Measurements from ENCODE around the gene UCKL1.

UCKL1 gene

DNA sequence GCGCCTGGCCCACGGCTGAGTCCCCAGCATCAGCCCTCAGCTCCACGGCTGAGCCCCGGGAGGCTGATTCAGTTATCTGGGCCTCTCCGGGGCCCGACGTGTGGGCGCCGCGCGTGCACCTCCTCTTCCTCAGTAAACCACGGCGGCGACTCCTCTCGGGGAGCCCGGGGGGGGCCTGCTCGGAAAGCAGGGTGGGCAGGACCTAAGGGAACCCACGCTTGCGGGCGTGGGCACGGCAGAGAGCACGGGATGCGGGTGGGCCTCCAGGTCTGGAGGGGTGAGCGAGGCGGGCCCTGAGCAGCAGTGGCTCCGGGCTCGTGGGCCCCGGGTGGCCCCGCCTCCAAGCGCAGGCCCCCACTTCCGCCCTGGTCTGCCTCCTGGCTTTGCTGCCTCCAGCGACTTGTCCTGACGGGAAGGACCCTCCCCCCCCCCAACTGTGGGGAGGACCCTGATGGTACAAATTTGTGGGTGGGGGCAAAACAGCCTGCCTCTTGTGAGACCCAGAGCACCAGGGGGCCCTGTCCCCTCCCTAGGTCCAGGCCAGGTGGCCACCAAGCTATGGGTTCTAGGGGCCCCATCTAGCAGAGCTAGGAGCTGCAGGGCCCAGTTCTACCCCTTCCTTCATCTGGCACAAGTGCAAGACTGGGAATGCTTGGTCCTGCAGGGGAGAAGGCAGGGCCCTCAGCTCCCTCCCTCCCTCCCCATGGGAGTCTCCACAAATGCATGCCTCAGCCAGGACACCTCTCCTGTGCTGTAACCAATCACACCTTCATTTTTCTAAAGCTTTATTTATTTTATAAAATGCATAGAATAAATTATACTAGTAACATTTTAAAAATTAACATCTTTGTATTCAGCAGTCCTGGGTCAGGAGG, 16.9 kb downstream of the UCKL1 start:
- H3K4me1 ChIP-seq (ENCODE audit: control insufficient read depth, insufficient read depth, low read depth, low read length) = peaks cover 24% of the 10 kb centered on the region
- peak overlapping the region; percentile 28 for H4K91ac ChIP-seq (ENCODE audit: low read length)
- no peak overlapping the region for H3K18ac ChIP-seq (ENCODE audit: low read depth in 1 of 2, low read length in 2 of 2)
- no peak overlapping the region for H3K14ac ChIP-seq (ENCODE audit: low read length in 2 of 2)
- no peak overlapping the region for H3K27ac ChIP-seq (ENCODE audit: low read length, poor library complexity, severe bottlenecking)
- no peak overlapping the region for H3K9ac ChIP-seq (ENCODE audit: low read length)
- no peak overlapping the region for H4K8ac ChIP-seq (ENCODE audit: low read length)
- no peak overlapping the region for H2BK120ac ChIP-seq (ENCODE audit: low read depth, low read length)
- H2BK5ac ChIP-seq (ENCODE audit: low read depth, low read length, poor library complexity, severe bottlenecking) = no peak overlapping the region
- H3K4me2 ChIP-seq (ENCODE audit: low read length, poor library complexity, severe bottlenecking) = no peak overlapping the region
- H3K36me3 ChIP-seq (ENCODE audit: control insufficient read depth in 1 of 2, insufficient read depth in 2 of 2, low read depth in 1 of 2, low read length in 2 of 2) = peaks cover 73 to 85% of the 10 kb centered on the region in 2 experiments
- H3K27me3 ChIP-seq (ENCODE audit: control insufficient read depth in 1 of 2, insufficient read depth in 1 of 2, low read length in 2 of 2) = no peaks in the 10 kb centered on the region
- H3K79me1 ChIP-seq (replicated peaks; ENCODE audit: low read length, poor library complexity, severe bottlenecking) = peaks cover 29% of the 10 kb centered on the region
- WGBS = 76% methylated on average over 29 of the region's 33 CpGs
- no peaks in the 10 kb centered on the region for H3K9me3 ChIP-seq (ENCODE audit: control insufficient read depth, low read length)
- no peak overlapping the region for H3K23ac ChIP-seq (ENCODE audit: low read length in 2 of 2)
- no peak overlapping the region for H2AK5ac ChIP-seq (ENCODE audit: low read length, severe bottlenecking)
- no peak overlapping the region for H2AFZ ChIP-seq (ENCODE audit: low read depth, low read length)
- DNase-seq = no peak
- H2BK15ac ChIP-seq (ENCODE audit: low read depth, poor library complexity, severe bottlenecking) = no peak overlapping the region
- no peak overlapping the region for H3K4me3 ChIP-seq (ENCODE audit: insufficient read depth in 1 of 2, low read depth in 1 of 2, low read length in 2 of 2)
- no peak overlapping the region for H2BK12ac ChIP-seq (ENCODE audit: low read length in 2 of 2)
- no peak overlapping the region for H3K4ac ChIP-seq (ENCODE audit: low read depth in 1 of 2, low read length in 2 of 2)

DNA sequence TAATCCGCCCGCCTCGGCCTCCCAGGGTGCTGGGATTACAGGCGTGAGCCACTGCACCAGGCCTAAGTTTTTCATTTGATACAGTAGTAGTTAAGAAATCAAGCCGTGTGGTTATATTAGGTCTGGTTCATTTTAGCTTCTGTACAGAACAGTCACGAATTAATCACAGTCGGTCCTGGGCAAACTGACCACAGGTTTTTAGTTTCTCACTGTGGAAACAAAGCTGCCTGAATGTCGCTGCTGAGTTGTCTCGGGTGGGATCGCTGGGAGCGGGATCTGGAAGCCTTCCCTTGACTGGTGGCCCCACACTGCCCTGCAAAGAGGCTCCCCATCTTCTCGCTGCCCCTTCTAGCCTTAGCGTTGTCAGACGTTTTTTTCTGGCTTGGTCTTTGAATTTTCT, 18.6 kb downstream of the UCKL1 start:
- H3K9me3 ChIP-seq (ENCODE audit: control insufficient read depth, low read length) = no peaks in the 10 kb centered on the region
- H2BK15ac ChIP-seq (ENCODE audit: low read depth, poor library complexity, severe bottlenecking) = no peak overlapping the region
- no peak overlapping the region for H3K4me3 ChIP-seq (ENCODE audit: insufficient read depth in 1 of 2, low read depth in 1 of 2, low read length in 2 of 2)
- H3K23ac ChIP-seq (ENCODE audit: low read length in 2 of 2) = no peak overlapping the region
- 93% methylated on average over 14 of the region's 14 CpGs for WGBS
- no peak overlapping the region for H3K4ac ChIP-seq (ENCODE audit: low read depth in 1 of 2, low read length in 2 of 2)
- no peak overlapping the region for H4K8ac ChIP-seq (ENCODE audit: low read length)
- no peak overlapping the region for H2BK120ac ChIP-seq (ENCODE audit: low read depth, low read length)
- DNase-seq = no peak
- no peak overlapping the region for H4K91ac ChIP-seq (ENCODE audit: low read length)
- no peak overlapping the region for H2BK12ac ChIP-seq (ENCODE audit: low read length in 2 of 2)
- H3K18ac ChIP-seq (ENCODE audit: low read depth in 1 of 2, low read length in 2 of 2) = no peak overlapping the region
- no peak overlapping the region for H2AFZ ChIP-seq (ENCODE audit: low read depth, low read length)
- H3K4me2 ChIP-seq (ENCODE audit: low read length, poor library complexity, severe bottlenecking) = no peak overlapping the region
- peaks cover 69 to 84% of the 10 kb centered on the region in 2 experiments for H3K36me3 ChIP-seq (ENCODE audit: control insufficient read depth in 1 of 2, insufficient read depth in 2 of 2, low read depth in 1 of 2, low read length in 2 of 2)
- no peak overlapping the region for H3K27ac ChIP-seq (ENCODE audit: low read length, poor library complexity, severe bottlenecking)
- H3K27me3 ChIP-seq (ENCODE audit: control insufficient read depth in 1 of 2, insufficient read depth in 1 of 2, low read length in 2 of 2) = no peaks in the 10 kb centered on the region
- H2BK5ac ChIP-seq (ENCODE audit: low read depth, low read length, poor library complexity, severe bottlenecking) = no peak overlapping the region
- H3K9ac ChIP-seq (ENCODE audit: low read length) = no peak overlapping the region
- no peak overlapping the region for H3K14ac ChIP-seq (ENCODE audit: low read length in 2 of 2)
- no peak overlapping the region for H2AK5ac ChIP-seq (ENCODE audit: low read length, severe bottlenecking)
- peaks cover 33% of the 10 kb centered on the region for H3K79me1 ChIP-seq (replicated peaks; ENCODE audit: low read length, poor library complexity, severe bottlenecking)
- peaks cover 35% of the 10 kb centered on the region for H3K4me1 ChIP-seq (ENCODE audit: control insufficient read depth, insufficient read depth, low read depth, low read length)

DNA sequence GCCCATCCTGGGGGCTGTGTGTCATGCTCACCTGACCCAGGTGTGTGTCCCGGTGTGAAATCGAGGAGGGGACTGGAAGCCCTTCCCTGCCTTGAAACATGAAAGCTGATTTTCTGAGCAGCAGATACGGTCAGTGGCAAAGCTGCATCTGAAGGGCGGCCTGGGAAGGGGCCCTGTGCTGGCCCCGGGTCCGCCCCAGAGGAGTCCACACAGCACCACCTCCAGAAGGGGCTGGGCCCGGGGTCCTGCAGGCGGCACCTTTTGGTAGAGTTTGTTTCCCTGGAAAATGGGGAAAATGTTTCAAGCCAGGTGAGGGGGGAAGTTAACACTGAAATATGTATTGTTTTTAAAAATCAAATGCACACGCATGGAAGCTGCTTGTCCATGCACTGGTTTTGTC, 20.8 kb downstream of the UCKL1 start:
- Histone ChIP-seq H2AFZ (ENCODE audit: low read depth, low read length) (no peak overlapping the region), H3K9ac (ENCODE audit: low read length) (no peak overlapping the region), H3K79me1 (replicated peaks; ENCODE audit: low read length, poor library complexity, severe bottlenecking) (peaks cover 42% of the 10 kb centered on the region), H3K27me3 (ENCODE audit: control insufficient read depth in 1 of 2, insufficient read depth in 1 of 2, low read length in 2 of 2) (no peaks in the 10 kb centered on the region), H3K14ac (ENCODE audit: low read length in 2 of 2) (no peak overlapping the region), H3K18ac (ENCODE audit: low read depth in 1 of 2, low read length in 2 of 2) (no peak overlapping the region), H3K27ac (ENCODE audit: low read length, poor library complexity, severe bottlenecking) (peak overlapping the region; percentile 25), H3K23ac (ENCODE audit: low read length in 2 of 2) (no peak overlapping the region), H3K4me3 (ENCODE audit: insufficient read depth in 1 of 2, low read depth in 1 of 2, low read length in 2 of 2) (no peak overlapping the region), H3K4ac (ENCODE audit: low read depth in 1 of 2, low read length in 2 of 2) (no peak overlapping the region), H4K91ac (ENCODE audit: low read length) (peak overlapping the region; percentile 53), H2AK5ac (ENCODE audit: low read length, severe bottlenecking) (no peak overlapping the region), H3K36me3 (ENCODE audit: control insufficient read depth in 1 of 2, insufficient read depth in 2 of 2, low read depth in 1 of 2, low read length in 2 of 2) (peaks cover 76 to 88% of the 10 kb centered on the region in 2 experiments), H3K9me3 (ENCODE audit: control insufficient read depth, low read length) (no peaks in the 10 kb centered on the region), H2BK12ac (ENCODE audit: low read length in 2 of 2) (no peak overlapping the region), H3K4me1 (ENCODE audit: control insufficient read depth, insufficient read depth, low read depth, low read length) (peaks cover 32% of the 10 kb centered on the region), H2BK5ac (ENCODE audit: low read depth, low read length, poor library complexity, severe bottlenecking) (no peak overlapping the region), H2BK120ac (ENCODE audit: low read depth, low read length) (no peak overlapping the region), H4K8ac (ENCODE audit: low read length) (no peak overlapping the region), H3K4me2 (ENCODE audit: low read length, poor library complexity, severe bottlenecking) (no peak overlapping the region), H2BK15ac (ENCODE audit: low read depth, poor library complexity, severe bottlenecking) (no peak overlapping the region)
- WGBS = 97% methylated on average over 9 of the region's 9 CpGs
- DNase-seq = no peak

DNA sequence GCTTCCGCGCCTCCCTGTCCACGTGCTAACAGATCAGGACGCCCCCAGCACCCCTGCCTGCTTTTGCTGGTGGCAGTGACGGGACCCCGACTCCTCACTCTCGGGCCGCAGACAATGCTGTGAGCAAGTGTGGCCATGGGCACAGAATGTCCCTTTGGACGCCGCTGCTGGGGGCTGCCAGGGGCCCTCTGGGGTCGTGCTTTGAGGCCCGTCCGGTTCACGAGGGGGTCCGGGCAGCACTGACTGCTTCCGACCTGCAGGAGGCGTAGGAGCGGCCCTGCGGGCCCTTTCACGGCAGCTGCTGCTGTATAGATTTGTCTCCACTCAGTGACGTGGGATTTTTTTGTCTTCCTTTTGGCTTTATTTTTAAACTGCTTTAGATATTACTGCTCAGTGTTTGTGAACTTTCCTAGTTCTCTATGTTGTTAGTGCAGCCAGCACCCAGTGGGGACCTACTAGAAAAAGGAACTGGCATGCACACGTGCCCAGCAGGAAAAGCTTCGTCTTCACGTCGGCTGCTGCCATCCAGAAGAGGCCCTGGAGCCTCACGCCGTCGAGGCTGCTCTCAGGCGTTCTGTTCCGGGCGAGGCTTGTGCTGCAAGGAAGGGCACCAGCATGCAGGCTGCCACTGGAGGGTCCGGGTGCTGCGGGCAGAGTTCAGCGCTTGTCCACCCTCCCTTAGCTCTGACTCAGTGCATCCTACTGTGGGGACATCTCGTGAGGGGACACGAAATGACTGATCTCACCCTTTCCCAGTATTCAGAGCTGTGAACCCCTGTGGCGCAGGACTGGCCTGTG, 21.7 kb downstream of the UCKL1 start:
- Histone ChIP-seq H2AFZ (ENCODE audit: low read depth, low read length) (no peak overlapping the region), H3K4me3 (ENCODE audit: insufficient read depth in 1 of 2, low read depth in 1 of 2, low read length in 2 of 2) (no peak overlapping the region), H3K9me3 (ENCODE audit: control insufficient read depth, low read length) (no peaks in the 10 kb centered on the region), H3K4me2 (ENCODE audit: low read length, poor library complexity, severe bottlenecking) (no peak overlapping the region), H3K36me3 (ENCODE audit: control insufficient read depth in 1 of 2, insufficient read depth in 2 of 2, low read depth in 1 of 2, low read length in 2 of 2) (peaks cover 74 to 87% of the 10 kb centered on the region in 2 experiments), H3K18ac (ENCODE audit: low read depth in 1 of 2, low read length in 2 of 2) (no peak overlapping the region), H3K79me1 (replicated peaks; ENCODE audit: low read length, poor library complexity, severe bottlenecking) (peaks cover 44% of the 10 kb centered on the region), H3K27me3 (ENCODE audit: control insufficient read depth in 1 of 2, insufficient read depth in 1 of 2, low read length in 2 of 2) (no peaks in the 10 kb centered on the region), H2AK5ac (ENCODE audit: low read length, severe bottlenecking) (no peak overlapping the region), H3K4me1 (ENCODE audit: control insufficient read depth, insufficient read depth, low read depth, low read length) (peaks cover 34% of the 10 kb centered on the region), H2BK120ac (ENCODE audit: low read depth, low read length) (no peak overlapping the region), H2BK5ac (ENCODE audit: low read depth, low read length, poor library complexity, severe bottlenecking) (no peak overlapping the region), H4K8ac (ENCODE audit: low read length) (no peak overlapping the region), H3K9ac (ENCODE audit: low read length) (no peak overlapping the region), H3K4ac (ENCODE audit: low read depth in 1 of 2, low read length in 2 of 2) (no peak overlapping the region), H2BK12ac (ENCODE audit: low read length in 2 of 2) (no peak overlapping the region), H3K23ac (ENCODE audit: low read length in 2 of 2) (no peak overlapping the region), H3K14ac (ENCODE audit: low read length in 2 of 2) (no peak overlapping the region), H4K91ac (ENCODE audit: low read length) (no peak overlapping the region), H3K27ac (ENCODE audit: low read length, poor library complexity, severe bottlenecking) (peak overlapping the region; percentile 63), H2BK15ac (ENCODE audit: low read depth, poor library complexity, severe bottlenecking) (no peak overlapping the region)
- 87% methylated on average over 35 of the region's 37 CpGs for WGBS
- no peak for DNase-seq

All from mesenchymal stem cell (in vitro differentiated cells and primary cell).